Chondrocyte (in vitro differentiated cells): ENCODE data around the gene JMY. TPM values are rescaled to one million over a fixed set of nuclear protein-coding genes. Genes with fewer than 3 reads are reported as not detected.

Source experiments
- DNase-seq: peaks from one replicate; pipeline ENCODE4 v3.0.0; 2021; ENCODE audit warnings: mixed read lengths, low spot score
- H3K27ac Mint-ChIP-seq: one replicate; pipeline ENCODE4 v1.8.0; 2021; ENCODE audit warnings: mild to moderate bottlenecking, moderate library complexity, mixed read lengths; ENCODE audit not compliant: unreplicated experiment
- H3K27me3 Mint-ChIP-seq: 2 replicates; pipeline ENCODE4 v1.8.0; 2021; ENCODE audit warnings: low read depth, mixed read lengths
- H3K36me3 Mint-ChIP-seq: 2 replicates; pipeline ENCODE4 v1.8.0; 2021; ENCODE audit warnings: low read depth, mixed read lengths
- H3K4me1 Mint-ChIP-seq: 2 replicates; pipeline ENCODE4 v1.8.0; 2021; ENCODE audit warnings: low read depth, mild to moderate bottlenecking, mixed read lengths
- H3K4me3 Mint-ChIP-seq: one replicate; pipeline ENCODE4 v1.8.0; 2021; ENCODE audit warnings: mild to moderate bottlenecking, moderate library complexity, mixed read lengths; ENCODE audit not compliant: unreplicated experiment
- H3K9me3 Mint-ChIP-seq: 2 replicates; pipeline ENCODE4 v1.8.0; 2021; ENCODE audit warnings: low read depth, mixed read lengths
- total RNA-seq: library from RNA; stranded (reverse); gene quantifications from 3 replicates; pipeline ENCODE4 v1.2.1, GENCODE V29; 2021
- TF ChIP-seq, protein P1 (sequence below): fragments of 200-600 bp; sonication (generic); IDR thresholded peaks from 2 replicates; pipeline ENCODE4 v1.5.0; 2021; ENCODE audit warnings: antibody characterized with exemption, mild to moderate bottlenecking, moderate library complexity

JMY gene
- total RNA-seq, 1 donor from 2014 or later, result 16.9 TPM

DNA sequence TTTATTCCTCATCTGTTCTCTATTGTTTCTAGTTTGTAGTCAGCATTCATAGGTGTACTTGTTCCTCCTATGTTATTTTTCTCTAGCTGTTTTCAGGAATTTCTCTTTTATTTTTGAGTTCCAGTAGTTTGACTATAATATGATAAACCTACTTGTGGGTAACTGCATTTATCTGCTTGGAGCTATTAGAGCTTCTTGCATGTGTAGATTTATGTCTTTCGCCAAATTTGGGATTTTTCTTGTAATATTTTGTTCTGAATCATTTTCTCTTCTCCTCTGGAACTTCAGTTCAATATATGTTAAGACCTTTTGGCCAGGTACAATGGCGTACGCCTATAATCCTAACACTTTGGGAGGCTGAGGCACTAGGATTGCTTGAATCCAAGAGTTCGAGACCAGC, 37.4 kb downstream of the JMY start:
- Mint-ChIP-seq H3K27ac (no peak overlapping the region), H3K4me1 (peaks cover 8% of the 10 kb centered on the region), H3K27me3 (no peaks in the 10 kb centered on the region), H3K4me3 (no peak overlapping the region), H3K9me3 (peaks cover 13% of the 10 kb centered on the region), H3K36me3 (peaks cover 1% of the 10 kb centered on the region)
- TF ChIP-seq, protein P1, sequence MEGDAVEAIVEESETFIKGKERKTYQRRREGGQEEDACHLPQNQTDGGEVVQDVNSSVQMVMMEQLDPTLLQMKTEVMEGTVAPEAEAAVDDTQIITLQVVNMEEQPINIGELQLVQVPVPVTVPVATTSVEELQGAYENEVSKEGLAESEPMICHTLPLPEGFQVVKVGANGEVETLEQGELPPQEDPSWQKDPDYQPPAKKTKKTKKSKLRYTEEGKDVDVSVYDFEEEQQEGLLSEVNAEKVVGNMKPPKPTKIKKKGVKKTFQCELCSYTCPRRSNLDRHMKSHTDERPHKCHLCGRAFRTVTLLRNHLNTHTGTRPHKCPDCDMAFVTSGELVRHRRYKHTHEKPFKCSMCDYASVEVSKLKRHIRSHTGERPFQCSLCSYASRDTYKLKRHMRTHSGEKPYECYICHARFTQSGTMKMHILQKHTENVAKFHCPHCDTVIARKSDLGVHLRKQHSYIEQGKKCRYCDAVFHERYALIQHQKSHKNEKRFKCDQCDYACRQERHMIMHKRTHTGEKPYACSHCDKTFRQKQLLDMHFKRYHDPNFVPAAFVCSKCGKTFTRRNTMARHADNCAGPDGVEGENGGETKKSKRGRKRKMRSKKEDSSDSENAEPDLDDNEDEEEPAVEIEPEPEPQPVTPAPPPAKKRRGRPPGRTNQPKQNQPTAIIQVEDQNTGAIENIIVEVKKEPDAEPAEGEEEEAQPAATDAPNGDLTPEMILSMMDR, result no peak
- no peak for DNase-seq

GRCh38 chr5:79284846-79285245, 48.9 kb downstream of the JMY start:
- H3K27me3 Mint-ChIP-seq, result no peaks in the 10 kb centered on the region
- TF ChIP-seq, protein P1, result no peak
- H3K9me3 Mint-ChIP-seq, result no peaks in the 10 kb centered on the region
- H3K36me3 Mint-ChIP-seq, result peaks cover 5% of the 10 kb centered on the region
- DNase-seq, result no peak
- no peak overlapping the region for H3K27ac Mint-ChIP-seq
- H3K4me1 Mint-ChIP-seq, result no peaks in the 10 kb centered on the region
- no peak overlapping the region for H3K4me3 Mint-ChIP-seq

DNA sequence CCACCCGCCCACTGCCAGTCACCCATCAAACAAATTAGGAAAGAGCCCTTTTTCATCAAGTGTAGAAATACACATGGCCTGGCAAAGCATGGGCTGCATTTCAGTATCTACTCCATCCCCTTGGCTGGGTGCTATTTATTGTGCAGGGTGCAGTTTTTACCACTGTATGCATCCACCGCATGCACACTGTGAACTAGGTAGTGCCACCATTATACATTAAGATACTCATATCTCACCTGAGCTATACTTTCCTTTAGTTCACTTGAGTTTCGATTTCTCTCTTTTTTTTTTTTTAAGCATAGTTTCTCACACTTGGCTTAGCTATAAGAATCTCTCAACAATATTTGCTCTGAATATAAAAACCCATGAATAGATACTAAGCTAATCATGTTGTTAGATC, 49.4 kb downstream of the JMY start:
- Mint-ChIP-seq H3K9me3 (no peaks in the 10 kb centered on the region), H3K36me3 (peaks cover 5% of the 10 kb centered on the region), H3K4me3 (no peak overlapping the region), H3K4me1 (no peaks in the 10 kb centered on the region), H3K27me3 (no peaks in the 10 kb centered on the region), H3K27ac (no peak overlapping the region)
- TF ChIP-seq, protein P1, result no peak
- DNase-seq, result no peak

DNA sequence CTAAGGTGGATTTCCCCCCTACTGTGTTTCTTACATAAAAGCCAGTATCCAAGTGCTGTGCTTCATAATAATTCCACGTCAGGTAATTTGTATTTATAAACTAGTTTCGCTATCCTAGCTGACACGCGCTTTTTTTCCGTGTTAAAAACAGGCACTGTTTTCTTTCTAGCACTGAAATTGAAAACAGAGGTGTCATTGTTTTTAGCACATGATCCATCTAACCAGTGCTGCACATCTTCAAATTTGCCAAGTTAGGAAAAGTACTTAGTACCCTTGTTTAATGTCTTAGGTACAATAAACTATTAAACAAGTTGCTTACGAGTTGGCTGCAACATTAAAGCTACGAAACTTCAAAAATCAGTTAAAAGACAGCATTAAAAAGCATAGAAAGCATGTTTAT, 49.9 kb downstream of the JMY start:
- H3K27me3 Mint-ChIP-seq, result no peaks in the 10 kb centered on the region
- peaks cover 5% of the 10 kb centered on the region for H3K36me3 Mint-ChIP-seq
- TF ChIP-seq, protein P1, result no peak
- H3K27ac Mint-ChIP-seq, result no peak overlapping the region
- H3K4me1 Mint-ChIP-seq, result no peaks in the 10 kb centered on the region
- no peaks in the 10 kb centered on the region for H3K9me3 Mint-ChIP-seq
- H3K4me3 Mint-ChIP-seq, result no peak overlapping the region
- no peak for DNase-seq

GRCh38 chr5:79287380-79287779, 51.4 kb downstream of the JMY start:
- DNase-seq, result no peak
- H3K9me3 Mint-ChIP-seq, result no peaks in the 10 kb centered on the region
- TF ChIP-seq, protein P1, result no peak
- no peaks in the 10 kb centered on the region for H3K4me1 Mint-ChIP-seq
- peaks cover 11% of the 10 kb centered on the region for H3K36me3 Mint-ChIP-seq
- H3K27me3 Mint-ChIP-seq, result no peaks in the 10 kb centered on the region
- H3K27ac Mint-ChIP-seq, result no peak overlapping the region
- H3K4me3 Mint-ChIP-seq, result no peak overlapping the region
